Kidney epithelial cell (primary cell): ENCODE measurements around the gene TNFRSF1A. TPM values are rescaled to one million over a fixed set of nuclear protein-coding genes. Genes with fewer than 3 reads are reported as not detected.

Experiments used
- DNase-seq: peaks from one replicate; pipeline ENCODE4 v3.0.0-alpha.2; 2010; ENCODE audit warnings: low read depth
- H3K27me3 ChIP-seq: 2 replicates; pipeline ENCODE4 v1.6.0; 2011; ENCODE audit warnings: low read length; ENCODE audit not compliant: control insufficient read depth, insufficient read depth
- H3K36me3 ChIP-seq: 2 replicates; pipeline ENCODE4 v1.5.1; 2011; ENCODE audit warnings: low read length; ENCODE audit not compliant: control insufficient read depth, insufficient read depth
- H3K4me3 ChIP-seq: 2 replicates; pipeline ENCODE4 v1.5.1; 2011; ENCODE audit warnings: low read depth, mild to moderate bottlenecking, control low read depth, low read length
- total RNA-seq: library from RNA; depleted of rRNA; stranded (reverse); fragments of >200 nt; gene quantifications from 2 replicates; pipeline ENCODE4 v1.2.3, GENCODE V29; 2015
- TF ChIP-seq, protein P1 (sequence below): IDR thresholded peaks from 2 replicates; pipeline ENCODE4 v1.5.1; 2011; ENCODE audit warnings: mild to moderate bottlenecking, moderate library complexity, low read length, control low read depth, inconsistent platforms; ENCODE audit not compliant: insufficient read depth, poor library complexity, severe bottlenecking

Gene TNFRSF1A
- total RNA-seq, 1 donor from 2014 or later: 115 TPM

DNA sequence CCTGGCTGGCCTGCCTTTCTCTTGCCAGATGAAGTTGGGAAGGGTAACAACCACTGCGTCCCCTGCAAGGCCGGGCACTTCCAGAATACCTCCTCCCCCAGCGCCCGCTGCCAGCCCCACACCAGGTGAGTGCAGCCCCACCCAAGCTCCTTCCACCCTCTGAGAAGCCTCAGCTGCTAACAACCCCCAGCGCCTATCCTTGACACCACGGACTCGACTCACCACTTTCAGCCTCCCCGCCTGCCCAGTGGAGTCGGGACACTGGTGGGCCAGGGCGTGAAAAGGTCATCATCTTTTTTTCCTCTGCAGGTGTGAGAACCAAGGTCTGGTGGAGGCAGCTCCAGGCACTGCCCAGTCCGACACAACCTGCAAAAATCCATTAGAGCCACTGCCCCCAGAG is 44.2 kb upstream of the TNFRSF1A start:
- no peaks in the 10 kb centered on the region for H3K36me3 ChIP-seq
- TF ChIP-seq, protein P1, sequence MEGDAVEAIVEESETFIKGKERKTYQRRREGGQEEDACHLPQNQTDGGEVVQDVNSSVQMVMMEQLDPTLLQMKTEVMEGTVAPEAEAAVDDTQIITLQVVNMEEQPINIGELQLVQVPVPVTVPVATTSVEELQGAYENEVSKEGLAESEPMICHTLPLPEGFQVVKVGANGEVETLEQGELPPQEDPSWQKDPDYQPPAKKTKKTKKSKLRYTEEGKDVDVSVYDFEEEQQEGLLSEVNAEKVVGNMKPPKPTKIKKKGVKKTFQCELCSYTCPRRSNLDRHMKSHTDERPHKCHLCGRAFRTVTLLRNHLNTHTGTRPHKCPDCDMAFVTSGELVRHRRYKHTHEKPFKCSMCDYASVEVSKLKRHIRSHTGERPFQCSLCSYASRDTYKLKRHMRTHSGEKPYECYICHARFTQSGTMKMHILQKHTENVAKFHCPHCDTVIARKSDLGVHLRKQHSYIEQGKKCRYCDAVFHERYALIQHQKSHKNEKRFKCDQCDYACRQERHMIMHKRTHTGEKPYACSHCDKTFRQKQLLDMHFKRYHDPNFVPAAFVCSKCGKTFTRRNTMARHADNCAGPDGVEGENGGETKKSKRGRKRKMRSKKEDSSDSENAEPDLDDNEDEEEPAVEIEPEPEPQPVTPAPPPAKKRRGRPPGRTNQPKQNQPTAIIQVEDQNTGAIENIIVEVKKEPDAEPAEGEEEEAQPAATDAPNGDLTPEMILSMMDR: no peak
- H3K4me3 ChIP-seq: no peak overlapping the region
- DNase-seq: no peak
- H3K27me3 ChIP-seq: no peaks in the 10 kb centered on the region

DNA sequence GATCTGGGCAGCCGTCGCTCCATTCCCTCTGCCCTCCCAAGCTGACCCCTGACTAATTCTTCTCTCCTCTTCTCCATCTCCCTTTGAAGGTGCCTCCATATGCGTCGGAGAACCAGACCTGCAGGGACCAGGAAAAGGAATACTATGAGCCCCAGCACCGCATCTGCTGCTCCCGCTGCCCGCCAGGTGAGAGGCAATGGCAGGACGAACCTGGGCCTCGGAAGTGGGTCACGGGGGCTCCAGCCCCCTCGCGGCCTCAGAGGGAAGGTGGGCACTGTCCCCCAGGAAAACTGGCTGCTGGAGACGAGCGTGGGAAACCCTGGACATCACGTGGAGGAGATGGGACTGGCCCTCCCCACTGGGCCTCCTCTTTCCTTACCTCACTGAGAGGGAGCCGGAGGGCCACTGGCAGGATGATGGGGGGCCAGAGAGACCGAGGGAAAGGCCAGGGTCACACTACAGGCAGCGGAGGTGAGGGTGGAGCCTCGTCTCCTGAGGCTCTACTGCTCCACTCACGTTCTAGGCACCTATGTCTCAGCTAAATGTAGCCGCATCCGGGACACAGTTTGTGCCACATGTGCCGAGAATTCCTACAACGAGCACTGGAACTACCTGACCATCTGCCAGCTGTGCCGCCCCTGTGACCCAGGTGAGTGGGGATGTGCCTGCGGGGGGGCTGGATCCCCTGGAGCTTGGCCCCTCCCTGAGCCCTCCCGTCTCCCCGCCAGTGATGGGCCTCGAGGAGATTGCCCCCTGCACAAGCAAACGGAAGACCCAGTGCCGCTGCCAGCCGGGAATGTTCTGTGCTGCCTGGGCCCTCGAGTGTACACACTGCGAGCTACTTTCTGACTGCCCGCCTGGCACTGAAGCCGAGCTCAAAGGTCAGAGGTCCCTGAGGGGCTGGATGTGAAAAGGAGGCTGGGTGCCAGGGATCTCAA is 42.9 kb upstream of the TNFRSF1A start:
- no peak for DNase-seq
- Histone ChIP-seq H3K36me3 (no peaks in the 10 kb centered on the region), H3K27me3 (no peaks in the 10 kb centered on the region), H3K4me3 (peak overlapping the region; percentile 52)
- TF ChIP-seq, protein P1: no peak

DNA sequence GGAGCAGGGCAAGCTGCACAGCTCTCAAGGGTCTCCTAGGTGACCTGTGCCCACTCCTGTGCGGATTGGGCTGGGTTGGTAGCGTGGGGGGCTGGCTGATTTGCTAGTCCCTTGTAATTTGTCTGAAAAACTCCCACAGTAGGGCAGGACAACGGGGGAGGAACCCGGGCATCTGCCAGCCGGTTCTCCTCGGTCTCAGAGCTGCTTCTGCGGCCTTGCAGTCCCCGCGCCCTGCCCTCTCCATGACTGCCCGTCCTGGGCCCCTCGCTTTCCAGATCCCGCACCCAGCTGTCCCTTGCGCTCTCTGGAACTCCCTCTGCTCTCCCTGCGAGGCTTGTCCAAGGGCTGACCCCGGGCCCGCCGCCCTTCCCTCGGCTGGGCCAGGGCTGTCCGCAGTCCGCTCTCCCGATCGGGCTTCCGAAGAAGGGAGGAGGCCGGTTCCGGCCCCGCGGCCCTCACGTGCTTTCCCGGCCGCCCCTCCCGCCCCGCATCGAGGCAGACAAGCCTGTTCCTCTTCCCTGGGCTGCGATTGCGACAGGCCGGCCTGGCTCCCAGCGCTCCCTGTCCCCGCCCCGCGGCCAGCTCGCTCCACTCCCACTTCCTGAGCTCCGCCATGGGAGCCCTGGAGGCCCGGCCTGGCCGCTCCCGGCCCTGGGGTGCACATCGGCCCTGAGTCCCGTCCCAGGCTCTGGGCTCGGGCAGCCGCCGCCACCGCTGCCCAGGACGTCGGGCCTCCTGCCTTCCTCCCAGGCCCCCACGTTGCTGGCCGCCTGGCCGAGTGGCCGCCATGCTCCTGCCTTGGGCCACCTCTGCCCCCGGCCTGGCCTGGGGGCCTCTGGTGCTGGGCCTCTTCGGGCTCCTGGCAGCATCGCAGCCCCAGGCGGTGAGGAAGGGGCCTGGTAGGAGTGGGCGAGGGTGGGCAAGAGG is 42.0 kb upstream of the TNFRSF1A start, which contains the start of gene LTBR:
TSS of gene LTBR (plus strand) at position 591 of the 927 bp plus-strand sequence. CDS start at position 788, 197 bp downstream.
- H3K27me3 ChIP-seq: no peaks in the 10 kb centered on the region
- TF ChIP-seq, protein P1: no peak
- peak within 1 kb of the TSS; percentile 52 for H3K4me3 ChIP-seq
- peak; percentile 53 for DNase-seq
- H3K36me3 ChIP-seq: no peaks in the 10 kb centered on the region

DNA sequence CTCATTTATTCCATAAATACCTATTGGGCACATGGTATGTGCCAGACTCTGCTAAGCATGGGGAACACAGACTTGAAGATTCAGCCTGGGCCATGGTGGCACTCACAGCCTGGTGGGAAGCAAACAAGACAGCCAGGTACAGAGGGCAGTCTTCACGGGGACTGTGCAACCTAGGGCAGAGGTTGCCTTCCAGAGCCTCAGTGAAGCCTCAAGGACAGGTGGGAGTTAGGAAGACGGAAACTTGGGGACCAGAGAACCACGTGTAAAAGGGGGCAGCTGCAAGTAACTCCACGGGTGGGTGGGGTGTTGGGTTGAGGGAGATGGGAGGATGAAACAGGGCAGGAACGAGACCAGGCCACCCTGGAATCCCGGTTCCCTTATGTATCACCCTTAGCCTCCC is 41.1 kb upstream of the TNFRSF1A start:
- TF ChIP-seq, protein P1: no peak
- H3K36me3 ChIP-seq: no peaks in the 10 kb centered on the region
- H3K27me3 ChIP-seq: no peaks in the 10 kb centered on the region
- DNase-seq: no peak
- no peak overlapping the region for H3K4me3 ChIP-seq

DNA sequence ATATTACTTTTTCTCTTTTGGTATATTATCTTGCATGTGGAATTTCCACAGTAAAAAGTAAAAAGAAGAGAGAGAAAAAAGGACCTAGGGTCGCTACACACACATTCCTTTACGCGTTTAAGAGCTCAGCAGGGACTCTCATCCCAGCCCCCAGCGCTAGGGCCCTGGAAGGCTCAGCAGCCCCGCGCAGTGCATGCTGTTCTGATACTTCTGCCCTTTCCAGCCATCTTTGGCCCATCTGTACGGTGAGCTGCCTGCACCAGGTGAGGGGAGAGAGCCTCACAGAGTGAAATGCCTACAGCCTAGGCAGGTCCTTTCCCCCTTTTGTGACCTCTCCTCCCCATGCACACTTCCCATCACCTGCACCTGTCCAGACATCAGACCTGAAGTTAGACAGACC is 40.5 kb upstream of the TNFRSF1A start:
- TF ChIP-seq, protein P1: no peak
- no peaks in the 10 kb centered on the region for H3K36me3 ChIP-seq
- no peak for DNase-seq
- H3K4me3 ChIP-seq: no peak overlapping the region
- H3K27me3 ChIP-seq: no peaks in the 10 kb centered on the region
